Measurements from ENCODE around the gene COL6A3. TPM values are rescaled to one million over a fixed set of nuclear protein-coding genes. Genes with fewer than 3 reads are reported as not detected.

COL6A3 gene
- total RNA-seq, 4 donors from 2014 or later: 432 to 983 (median 750) TPM

- no peak for TF ChIP-seq CTCF (IDR thresholded peaks at IDR 0.05; ENCODE audit: low read depth)
These were observed 99.8 kb downstream of the COL6A3 start for GRCh38 chr2:237314198-237314597.

- TF ChIP-seq CTCF (IDR thresholded peaks at IDR 0.05; ENCODE audit: low read depth): no peak
These were observed 101.8 kb downstream of the COL6A3 start for GRCh38 chr2:237312021-237312755.

GRCh38 chr2:237310515-237311114 is 103.3 kb downstream of the COL6A3 start:
- TF ChIP-seq CTCF (IDR thresholded peaks at IDR 0.05; ENCODE audit: low read depth): no peak

GRCh38 chr2:237309416-237309815 is 104.5 kb downstream of the COL6A3 start:
- TF ChIP-seq CTCF (IDR thresholded peaks at IDR 0.05; ENCODE audit: low read depth): no peak

GRCh38 chr2:237309011-237309410 is 105.0 kb downstream of the COL6A3 start:
- no peak for TF ChIP-seq CTCF (IDR thresholded peaks at IDR 0.05; ENCODE audit: low read depth)

GRCh38 chr2:237307474-237307873 is 106.5 kb downstream of the COL6A3 start:
- TF ChIP-seq CTCF (IDR thresholded peaks at IDR 0.05; ENCODE audit: low read depth): no peak

- TF ChIP-seq CTCF (IDR thresholded peaks at IDR 0.05; ENCODE audit: low read depth): no peak
These were observed 107.2 kb downstream of the COL6A3 start for GRCh38 chr2:237306787-237307170.

All from subcutaneous adipose tissue (tissue), 4 donors.